GM04504 (cell line): ENCODE measurements around the gene SSUH2.
"Not testable (repeated sequence)": the region's sequence is repeated elsewhere in the genome, so short reads cannot be mapped to it uniquely, and the experiment has no call there.

Source experiments
- DNase-seq: peaks from one replicate; pipeline ENCODE4 v3.0.0-alpha.2; 2012; ENCODE audit warnings: low read depth

Gene SSUH2, protein sequence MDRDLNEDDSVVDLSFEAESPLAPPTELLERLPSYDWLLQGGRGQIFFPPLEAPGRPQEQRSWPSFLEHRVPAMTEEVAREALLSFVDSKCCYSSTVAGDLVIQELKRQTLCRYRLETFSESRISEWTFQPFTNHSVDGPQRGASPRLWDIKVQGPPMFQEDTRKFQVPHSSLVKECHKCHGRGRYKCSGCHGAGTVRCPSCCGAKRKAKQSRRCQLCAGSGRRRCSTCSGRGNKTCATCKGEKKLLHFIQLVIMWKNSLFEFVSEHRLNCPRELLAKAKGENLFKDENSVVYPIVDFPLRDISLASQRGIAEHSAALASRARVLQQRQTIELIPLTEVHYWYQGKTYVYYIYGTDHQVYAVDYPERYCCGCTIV

DNA sequence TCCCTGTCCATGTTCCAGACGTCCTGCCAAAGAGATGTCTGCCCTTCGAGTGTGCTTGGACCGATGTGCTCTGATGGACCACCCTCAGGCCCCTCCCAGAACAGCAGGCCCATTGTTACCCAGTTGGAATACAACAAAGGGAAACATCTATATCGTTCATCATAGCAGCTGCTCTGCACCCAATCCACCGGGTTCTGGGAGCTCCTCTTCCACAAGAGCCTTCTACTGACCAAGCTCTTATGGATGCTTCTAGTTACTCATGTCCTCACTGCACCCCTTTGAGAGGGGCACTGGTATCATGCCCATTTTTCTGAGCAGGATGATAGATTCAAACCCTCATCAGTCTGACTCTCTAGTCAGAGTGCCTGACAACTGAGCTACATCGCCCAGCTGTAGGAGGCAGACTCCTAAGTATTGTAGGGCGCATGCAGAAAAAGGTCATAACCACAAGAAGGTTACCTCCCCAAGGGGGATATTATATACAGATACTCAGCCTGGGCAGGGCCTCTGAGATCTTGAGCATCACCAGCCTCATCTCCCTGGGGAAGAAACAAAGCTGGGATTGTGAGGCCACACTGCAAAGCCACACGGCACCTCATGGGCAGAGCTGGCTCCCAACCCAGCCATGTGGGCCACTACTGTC is at the start of gene SSUH2:
Gene SSUH2, minus strand, starts transcription at position 51 of the 643 bp plus-strand sequence. Its CDS starts 40 bp downstream, at position 11.
- DNase-seq, result no peak

DNA sequence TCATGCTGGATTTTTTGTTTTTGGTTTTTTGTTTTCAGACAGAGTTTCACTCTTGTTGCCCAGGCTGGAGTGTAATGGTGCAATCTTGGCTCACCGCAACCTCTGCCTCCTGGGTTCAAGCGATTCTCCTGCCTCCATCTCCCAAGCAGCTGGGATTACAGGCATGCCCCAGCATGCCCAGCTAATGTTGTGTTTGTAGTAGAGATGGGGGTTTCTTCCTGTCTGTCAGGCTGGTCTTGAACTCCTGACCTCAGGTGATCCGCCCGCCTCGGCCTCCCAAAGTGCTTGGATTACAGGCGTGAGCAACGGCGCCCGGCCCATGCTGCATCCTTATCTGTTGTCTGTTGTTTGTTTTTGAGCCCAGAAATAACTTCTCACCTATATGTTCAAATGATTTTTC is 46.7 kb upstream of the SSUH2 start:
- not testable (repeated sequence) for DNase-seq

DNA sequence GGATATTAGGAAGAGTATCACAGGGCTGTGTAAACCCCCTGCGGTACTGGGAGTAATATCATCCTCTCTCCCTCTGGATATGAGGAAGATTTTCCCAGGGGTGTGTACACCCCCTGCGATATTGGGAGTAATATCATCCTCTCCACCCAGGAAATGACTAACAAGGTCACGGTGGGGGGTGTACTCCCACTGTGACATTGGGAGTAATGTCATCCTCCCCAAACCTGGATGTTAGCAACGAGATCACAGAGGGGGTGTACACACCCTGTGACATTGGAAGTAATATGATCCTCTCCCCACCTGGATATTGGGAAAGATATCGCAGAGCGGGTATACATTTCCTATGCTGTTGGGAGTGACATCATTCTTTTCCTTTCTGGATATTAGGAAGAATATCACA is 40.4 kb upstream of the SSUH2 start:
- not testable (repeated sequence) for DNase-seq

DNA sequence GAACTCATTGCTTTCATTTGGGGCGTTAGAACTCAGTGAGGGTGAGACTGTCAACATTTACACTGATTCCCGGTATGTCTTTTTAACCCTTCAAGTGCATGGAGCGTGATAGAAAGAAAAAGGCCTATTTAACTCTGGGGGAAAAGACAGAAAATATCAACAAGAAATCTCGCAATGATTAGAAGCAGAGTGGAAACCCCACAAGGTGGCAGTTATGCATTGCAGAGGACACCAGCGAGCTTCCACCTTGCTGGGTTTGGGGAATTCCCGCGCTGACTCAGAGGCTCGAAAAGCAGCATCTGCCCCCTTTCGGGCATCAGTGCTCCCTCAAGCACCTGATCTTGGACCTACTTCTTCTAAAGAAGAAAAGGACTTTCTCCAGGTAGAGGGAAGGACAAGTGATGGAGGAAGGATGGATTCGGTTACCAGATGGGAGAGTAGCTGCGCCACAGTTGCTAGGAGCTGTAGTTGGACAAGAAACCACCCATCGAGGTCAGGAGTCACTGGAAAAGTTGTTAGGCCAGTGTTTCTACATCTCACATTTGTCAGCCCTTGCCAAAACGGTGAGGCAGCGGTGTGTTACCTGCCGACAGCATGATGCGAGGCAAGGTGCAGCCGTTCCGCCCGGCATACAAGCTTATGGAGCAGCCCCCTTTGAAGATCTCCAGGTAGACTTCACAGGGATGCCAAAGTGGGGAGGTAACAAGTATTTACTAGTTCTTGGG is 38.4 kb upstream of the SSUH2 start:
- DNase-seq, result not testable (repeated sequence)

DNA sequence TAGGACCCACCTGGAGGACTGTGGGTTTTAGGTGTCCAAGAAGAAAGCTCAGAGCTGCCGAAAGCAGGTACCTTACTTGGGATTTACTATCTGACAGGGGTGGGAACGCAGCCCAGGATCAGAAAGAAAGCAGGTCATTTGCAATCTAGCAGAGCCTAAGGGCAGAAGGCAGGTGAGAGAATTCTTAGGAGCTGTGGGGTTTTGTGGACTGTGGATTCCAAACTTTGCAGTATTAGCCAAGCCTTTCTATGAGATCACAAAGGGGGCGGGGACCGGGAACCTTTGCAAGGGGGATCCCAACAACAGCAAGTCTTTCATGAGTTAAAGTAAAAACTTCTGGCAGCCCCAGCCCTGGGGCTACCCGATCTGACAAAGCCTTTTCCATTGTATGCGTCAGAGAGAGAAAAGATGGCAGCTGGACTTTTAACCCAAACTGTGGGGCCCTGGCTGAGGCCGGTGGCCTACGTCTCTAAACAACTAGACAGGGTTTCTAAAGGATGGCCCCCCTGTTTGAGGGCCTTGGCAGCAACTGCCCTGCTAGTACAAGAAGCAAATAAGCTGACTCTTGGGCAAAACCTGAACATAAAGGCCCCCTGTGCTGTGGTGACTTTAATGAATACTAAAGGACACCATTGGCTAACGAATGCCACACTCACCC is 37.4 kb upstream of the SSUH2 start:
- not testable (repeated sequence) for DNase-seq

DNA sequence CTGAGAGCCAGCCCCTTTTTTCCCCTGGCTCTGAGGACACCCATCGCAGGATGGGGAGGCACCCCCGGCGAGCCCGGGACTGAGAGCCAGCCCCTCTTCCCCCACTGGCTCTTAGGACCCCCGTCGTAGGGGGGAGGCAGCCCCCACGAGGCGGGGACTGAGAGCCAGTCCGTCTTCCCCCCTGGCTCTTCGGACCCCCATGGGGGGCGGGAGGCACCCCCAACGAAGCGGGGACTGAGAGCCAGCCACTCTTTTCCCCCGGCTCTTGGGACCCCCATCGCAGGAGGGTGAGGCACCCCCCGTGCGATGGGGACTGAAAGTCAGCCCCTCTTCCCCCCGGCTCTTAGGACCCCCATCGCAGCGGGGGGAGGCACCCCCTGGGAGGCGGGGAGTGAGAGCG is 36.8 kb upstream of the SSUH2 start:
- no peak for DNase-seq

DNA sequence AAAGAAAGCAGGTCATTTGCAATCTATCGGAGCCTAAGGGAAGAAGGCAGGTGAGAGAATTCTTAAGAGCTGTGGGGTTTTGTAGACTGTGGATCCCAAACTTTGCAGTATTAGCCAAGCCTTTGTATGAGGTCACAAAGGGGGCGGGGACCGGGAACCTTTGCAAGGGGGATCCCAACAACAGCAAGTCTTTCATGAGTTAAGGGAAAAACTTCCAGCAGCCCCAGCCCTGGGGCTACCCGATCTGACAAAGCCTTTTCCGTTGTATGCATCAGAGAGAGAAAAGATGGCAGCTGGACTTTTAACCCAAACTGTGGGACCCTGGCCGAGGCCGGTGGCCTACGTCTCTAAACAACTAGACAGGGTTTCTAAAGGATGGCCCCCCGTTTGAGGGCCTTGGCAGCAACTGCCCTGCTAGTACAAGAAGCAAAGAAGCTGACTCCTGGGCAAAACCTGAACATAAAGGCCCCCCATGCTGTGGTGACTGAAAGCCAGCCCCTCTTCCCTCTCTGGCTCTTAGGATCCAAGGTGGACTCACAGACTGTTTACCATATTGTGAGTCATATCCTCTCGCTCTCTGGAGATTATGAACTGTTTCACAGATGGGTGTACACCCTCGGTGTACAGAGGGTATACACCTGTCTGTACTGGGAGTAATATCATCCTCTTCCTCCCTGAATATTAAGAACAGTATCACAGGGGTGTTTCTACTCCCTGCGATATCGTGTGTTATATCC is 35.4 kb upstream of the SSUH2 start:
- DNase-seq, result peak; percentile 5

DNA sequence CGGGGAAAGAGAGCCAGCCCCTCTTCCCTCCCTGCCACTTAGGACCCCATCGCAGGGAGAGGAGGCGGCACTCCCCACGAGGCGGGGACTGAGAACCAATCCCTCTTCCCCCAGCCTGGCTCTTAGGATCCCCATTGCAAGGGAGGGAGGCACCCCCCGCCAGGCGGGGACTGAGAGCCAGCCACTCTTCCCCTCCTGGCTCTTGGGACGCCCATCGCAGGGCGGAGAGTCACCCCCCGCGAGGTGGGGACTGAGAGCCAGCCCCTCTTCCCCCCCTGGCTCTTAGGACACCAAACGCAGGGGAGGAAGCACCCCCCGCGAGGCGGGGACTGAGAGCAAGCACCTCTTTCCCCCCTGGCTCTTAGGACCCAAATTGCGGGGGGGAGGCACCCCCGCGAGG is 34.2 kb upstream of the SSUH2 start:
- DNase-seq, result no peak

DNA sequence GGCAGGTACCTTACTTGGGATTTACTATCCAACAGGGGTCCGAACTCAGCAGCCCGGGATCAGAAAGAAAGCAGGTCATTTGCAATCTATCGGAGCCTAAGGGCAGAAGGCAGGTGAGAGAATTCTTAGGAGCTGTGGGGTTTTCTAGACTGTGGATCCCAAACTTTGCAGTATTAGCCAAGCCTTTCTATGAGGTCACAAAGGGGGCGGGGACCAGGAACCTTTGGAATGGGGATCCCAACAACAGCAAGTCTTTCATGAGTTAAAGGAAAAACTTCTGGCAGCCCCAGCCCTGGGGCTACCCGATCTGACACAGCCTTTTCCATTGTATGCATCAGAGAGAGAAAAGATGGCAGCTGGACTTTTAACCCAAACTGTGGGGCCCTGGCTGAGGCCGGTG is 32.7 kb upstream of the SSUH2 start:
- DNase-seq, result not testable (repeated sequence)

DNA sequence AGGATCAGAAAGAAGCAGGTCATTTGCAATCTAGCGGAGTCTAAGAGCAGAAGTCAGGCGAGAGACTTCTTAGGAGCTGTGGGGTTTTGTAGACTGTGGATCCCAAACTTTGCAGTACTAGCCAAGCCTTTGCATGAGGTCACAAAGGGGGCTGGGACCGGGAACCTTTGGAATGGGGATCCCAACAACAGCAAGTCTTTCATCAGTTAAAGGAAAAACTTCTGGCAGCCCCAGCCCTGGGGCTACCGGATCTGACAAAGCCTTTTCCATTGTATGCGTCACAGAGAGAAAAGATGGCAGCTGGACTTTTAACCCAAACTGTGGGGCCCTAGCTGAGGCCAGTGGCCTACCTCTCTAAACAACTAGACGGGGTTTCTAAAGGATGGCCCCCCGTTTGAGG is 31.0 kb upstream of the SSUH2 start:
- DNase-seq, result not testable (repeated sequence)

DNA sequence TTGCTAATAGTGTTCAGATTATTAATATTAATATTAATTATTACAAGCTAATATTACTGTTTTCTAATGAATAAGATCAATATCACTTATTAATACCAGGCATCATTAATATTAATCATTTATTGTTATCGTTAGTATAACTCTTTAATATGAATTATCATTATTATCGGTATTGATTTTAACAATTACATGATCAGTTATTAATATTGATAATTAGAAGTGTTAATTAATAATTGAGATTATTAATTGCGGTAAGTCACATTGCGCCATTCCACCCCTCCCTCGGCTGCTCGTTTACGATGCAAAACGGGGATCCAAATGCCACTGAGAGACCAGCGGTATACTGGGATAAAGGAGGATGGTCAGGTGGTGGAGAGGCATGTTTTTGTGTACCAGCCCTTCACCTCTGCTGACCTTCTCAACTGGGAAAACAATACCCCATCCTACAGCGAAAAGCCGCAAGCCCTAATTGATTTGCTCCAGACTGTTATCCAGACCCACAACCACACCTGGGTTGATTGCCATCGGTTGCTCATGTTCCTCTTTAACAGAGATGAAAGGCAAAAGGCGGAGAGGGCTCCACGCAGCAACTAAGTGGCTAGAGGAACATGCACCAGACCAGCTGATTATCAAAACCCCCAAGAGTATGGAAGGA is 28.6 kb upstream of the SSUH2 start:
- DNase-seq, result no peak

DNA sequence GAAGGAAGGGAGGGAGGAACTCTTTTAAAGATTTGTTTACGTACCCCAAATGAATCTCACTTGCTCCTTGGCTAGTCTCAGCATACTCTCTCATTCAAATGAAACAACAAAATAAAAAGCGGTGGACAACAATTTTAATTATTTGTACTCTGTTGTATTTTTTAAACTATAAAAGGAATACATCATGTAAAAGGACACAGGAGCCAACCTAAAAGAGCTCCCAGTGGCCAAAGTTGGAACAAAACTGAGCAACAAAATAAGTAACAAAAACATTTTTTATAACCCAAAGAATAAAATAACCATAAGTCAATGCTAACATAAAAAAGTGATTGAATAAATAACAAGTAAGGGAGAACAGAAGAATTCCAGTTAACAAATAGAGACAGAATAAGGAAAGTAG is 24.4 kb upstream of the SSUH2 start:
- no peak for DNase-seq

DNA sequence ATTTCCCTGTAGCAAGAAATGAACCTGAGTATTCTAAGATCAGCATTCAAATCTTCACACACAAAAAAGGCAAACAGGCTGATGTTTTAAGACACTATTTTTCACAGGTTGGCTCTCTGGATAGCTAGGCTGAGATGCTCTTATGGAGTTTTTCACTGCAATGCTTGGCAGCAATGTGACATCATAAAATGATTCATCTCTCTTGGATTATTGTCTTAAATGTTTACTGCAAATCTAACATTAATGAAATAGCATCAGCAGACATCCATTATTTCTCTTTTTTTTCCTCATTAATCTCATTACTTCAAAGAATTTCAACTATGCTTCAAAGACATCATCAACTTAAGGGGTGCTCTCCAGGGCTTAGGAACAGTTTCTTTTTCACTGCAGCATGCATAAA is 23.6 kb upstream of the SSUH2 start:
- no peak for DNase-seq

DNA sequence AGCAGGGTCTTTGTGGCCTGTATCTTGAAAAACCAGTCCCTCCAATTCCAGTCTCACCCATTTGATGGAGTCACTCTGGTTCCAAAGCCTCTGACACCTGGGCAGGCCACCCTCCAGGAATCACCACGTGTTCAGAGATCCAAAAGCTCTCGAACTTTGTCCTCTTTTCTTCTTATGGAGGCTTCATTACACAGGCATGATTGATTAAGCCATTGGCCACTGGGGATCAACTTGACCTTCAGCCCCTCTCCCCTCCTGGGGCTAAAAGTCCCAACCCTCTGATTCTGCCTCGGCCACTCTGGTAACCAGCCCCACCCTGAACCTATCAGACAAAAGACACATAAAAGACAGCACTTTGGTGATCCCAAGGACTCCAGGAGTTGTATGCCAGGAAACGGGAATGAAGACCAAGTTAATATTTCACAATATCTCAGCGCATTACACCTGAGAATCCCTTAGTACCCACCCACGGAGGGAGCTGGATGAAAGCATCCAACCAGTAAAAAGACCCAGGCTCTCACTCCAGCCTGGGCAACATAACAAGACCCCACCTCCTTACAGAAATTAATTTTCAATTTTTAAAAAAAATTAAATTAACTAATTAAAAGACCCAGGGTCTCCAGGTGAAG is 23.0 kb upstream of the SSUH2 start:
- no peak for DNase-seq

DNA sequence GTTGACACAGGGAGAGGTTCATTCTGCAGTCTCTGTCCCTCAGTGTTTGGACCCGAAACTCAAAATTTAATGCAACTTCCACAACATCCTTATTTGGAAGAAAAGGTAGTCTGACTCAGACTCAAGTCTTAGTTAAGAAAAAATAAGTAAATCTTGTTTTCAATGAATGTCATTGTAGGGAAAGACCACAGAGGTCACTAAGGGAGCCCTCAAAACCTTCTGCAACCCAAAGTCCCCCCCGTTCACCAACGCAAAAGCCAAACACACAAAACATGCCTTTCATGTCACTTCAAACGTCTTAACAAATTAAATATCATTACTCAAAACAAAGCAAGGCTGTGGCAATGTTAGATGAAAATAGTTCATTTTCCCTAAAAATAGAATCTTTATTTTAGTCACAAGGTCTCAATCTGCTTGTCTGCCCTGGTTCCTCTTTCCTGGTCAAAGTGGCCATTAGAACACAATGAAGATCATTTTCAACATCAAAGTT is 20.9 kb upstream of the SSUH2 start:
- DNase-seq, result no peak

DNA sequence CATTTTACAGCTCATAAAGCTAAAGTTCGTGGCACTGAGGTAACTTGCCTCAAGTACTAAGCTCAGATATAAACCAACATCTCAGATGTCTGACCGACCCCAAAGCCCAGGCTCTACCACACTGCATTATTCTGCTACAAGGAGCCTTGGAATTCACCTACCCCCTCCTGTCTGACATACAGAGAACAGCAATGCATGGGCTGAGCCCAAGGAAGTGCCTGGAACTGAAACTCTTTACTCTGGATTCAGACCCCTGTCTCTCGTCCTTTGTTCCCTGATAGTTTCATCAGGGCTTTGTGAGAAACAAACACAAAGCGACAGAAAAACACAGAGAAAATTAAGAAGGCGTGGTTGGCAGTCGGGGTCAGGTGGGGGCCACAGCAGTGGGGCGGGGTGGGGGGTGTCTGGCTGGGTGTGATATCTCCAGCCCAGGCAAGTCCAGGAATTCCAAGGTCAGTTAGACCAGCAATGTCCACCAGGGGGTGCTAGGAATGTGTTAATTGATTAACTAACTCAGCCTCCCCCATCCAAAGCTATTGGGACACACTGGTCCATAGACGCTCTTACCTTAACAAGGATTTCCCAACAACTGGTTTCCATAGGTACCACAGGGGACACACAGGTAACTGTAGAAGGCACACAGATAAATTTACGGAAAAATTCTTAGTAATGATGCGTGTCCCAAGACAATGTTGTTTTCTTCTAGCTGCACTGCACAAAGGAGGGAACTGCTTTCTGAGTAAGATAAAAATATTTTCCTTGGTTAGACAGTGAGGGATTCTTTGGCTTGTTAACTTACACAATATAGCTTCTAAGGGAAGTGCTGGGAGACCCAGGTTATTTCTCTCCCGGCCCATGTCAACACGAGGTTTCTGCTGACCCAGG is 18.8 kb upstream of the SSUH2 start:
- peak; percentile 45 for DNase-seq

DNA sequence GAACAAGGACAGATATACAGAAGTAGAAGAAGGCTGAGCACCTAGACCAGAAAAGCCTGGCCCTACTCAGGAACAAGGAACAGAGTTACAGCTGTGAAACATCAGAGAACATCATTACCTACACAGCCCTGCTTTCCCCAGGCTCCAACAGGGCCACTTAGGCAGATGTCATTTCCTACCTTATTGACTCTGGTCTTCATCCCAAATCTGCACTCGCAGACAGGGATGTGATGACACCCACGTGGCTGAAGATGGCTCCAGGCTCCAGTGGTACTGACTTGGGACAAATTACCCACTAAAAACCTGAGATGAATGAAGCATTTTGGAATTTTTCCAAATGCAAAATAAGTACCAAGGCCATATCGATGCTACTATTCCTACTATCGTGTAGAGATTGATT is 18.0 kb upstream of the SSUH2 start:
- no peak for DNase-seq

DNA sequence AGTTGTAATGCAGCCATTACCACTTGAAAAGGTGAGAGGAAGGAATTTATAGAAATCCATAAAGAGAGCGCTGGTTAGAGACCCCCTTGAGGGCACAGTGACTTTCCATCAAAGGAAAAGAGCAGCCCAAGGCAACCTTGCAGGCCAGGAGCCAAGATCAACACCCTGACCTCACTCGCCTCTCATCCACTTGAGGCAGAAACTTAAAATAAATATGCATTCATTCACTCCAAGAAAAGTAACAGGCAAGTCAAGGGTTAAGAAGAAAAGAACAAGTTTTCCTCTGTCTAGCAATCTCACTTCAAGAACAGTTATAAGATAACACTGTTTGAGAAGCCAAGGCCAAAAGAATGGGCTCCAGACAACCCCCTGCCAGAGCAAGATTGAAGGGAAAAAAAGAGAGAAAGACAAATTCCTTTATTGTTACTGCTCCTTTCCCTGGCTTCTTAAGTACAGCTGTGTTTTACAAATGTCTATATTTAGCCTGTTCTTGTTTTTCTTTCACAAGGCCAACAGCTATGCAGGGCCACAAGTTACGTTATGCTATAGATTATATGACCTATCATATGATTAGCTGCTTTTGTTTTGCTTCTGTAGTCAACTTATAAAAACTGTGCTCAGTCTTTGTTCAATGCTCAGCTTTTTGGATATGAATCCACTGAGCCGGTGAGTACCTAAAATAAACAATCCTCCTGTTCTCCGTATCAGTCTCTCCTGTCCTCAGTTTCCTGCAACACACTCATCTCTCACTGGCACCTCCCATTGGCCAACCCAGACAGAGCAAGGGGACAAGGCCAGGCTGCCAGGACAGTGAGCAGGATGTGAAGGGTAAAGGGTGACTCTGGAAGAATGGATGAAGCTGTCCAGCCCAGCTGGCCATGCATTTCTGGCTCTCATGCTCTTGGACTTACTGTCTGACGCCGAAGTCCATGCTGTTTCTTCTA is 15.8 kb upstream of the SSUH2 start:
- no peak for DNase-seq
